Lung microvascular endothelial cell (primary cell): Measurements from ENCODE around the gene LEPROT. TPM values are rescaled to one million over a fixed set of nuclear protein-coding genes. Genes with fewer than 3 reads are reported as not detected.
A peak's percentile ranks its signal among the peaks of the same experiment; 100 is the strongest.

Source experiments
- DNase-seq, 2 donors: peaks; one replicate each; pipeline versions ENCODE4 v3.0.0 to v3.0.0-alpha.2; 2010; ENCODE audit warnings: low read depth in 2 of 2
- total RNA-seq: library from RNA; depleted of rRNA; stranded (reverse); fragments of >200 nt; gene quantifications from 2 replicates; pipeline ENCODE4 v1.2.1, GENCODE V29; 2014

LEPROT gene
- total RNA-seq, 1 donor from 2014 or later: 57.3 TPM

DNA sequence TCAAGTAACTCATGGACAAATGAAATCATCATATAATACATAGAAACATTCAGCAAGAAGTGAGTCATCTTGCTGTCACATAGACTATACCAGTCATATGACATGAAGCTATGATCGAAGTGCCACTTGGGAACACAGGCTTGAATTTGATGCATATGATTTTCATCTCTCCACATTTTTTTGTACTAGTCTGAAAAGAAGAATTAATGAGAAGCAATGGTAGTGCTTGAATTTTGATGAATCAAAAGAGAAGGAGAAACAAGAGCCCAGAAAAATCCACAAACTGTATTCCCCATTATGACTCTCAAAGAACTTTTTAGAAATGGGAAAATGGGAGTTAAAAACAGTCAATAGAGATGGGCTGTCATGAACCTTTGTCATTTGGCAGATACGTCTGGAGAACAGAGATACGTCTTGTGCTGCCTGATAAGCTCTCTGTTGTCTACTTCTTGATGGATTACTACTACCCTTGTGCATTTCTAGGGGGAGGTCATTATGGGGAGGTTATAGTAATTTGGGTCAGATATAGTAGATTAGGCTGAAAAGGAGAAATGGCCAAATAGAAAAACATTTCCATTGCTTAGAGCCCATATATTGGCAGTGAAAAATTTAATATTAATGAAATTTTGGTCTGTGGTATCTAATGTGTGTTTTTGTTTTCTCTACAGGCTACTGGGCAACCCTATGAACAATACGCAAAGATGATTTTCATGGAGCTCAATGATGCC is 8.0 kb upstream of the LEPROT start:
- no peak for DNase-seq

DNA sequence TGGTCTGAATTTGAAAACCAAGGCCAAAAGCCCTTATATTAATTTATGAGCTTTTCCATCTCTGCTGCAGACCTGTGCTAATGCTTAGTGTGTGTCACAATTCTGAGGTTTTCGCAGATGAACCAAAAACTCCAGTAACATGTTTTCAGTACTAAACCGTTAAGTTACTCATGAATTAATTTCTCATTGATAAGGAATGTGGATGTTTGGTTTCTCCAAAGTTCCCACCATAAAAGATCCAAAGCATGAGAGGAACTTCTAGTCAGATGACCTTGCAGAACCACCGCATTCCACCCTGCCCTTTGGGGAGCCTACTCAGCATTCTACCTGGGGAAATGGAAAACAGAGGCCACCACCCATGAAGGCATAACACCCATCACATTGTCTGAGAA is 7.5 kb upstream of the LEPROT start:
- DNase-seq: no peak

DNA sequence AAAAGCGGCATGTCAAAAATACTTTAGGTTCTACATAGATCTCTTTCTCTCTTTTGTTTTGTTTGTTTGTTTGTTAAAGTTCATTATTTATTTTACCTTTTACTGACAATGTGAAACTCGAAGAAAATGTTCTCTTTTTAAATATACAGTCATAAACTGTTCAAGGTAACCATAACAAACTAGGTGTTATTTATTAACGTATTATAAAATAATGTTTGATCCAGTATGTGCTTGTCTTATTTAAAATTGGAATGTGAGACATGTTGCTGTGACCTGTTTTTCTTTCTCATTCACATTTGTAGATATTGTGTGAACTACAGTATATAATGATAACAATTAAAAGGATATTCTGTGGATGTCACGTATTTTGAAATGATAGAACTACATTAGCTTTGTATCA is 5.9 kb upstream of the LEPROT start:
- DNase-seq: no peak

DNA sequence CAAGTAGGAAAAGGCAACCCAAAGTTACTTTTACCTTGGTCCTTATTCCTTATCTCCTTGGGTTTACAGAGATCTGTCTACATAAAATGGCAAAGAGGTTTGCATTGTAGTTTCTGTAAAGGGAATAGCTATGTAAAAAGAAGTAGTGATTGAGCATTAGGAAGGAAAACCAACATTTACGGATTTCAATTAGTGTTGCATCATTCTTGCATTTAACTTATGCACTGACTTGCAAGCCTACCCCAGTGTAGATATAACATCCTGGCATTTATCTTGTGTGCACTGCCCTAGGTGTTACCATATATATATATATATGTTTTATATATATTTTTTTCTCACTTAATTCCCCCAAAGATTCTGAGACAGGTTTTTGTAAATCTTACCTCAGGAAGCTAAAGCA is 3.7 kb upstream of the LEPROT start:
- no peak for DNase-seq

DNA sequence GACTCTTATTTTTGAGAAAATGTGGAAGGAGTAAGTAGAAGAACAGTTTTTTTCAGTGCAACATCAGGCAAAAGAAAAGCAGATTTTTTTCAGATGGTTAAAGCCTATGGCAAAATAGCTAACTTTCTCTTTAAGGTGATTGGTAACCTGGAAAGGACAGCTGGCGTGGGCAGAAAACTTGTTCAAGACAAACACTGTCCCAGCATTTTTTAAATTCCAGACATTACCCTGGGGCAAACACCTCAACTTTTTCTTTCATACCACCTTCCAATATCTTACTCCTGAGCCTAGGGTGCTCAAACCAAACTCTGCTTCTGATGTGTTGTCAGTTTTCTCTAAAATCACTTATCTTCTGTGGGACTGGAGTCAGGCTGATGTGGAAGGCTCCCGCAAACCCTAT is 2.7 kb upstream of the LEPROT start:
- DNase-seq: no peak

DNA sequence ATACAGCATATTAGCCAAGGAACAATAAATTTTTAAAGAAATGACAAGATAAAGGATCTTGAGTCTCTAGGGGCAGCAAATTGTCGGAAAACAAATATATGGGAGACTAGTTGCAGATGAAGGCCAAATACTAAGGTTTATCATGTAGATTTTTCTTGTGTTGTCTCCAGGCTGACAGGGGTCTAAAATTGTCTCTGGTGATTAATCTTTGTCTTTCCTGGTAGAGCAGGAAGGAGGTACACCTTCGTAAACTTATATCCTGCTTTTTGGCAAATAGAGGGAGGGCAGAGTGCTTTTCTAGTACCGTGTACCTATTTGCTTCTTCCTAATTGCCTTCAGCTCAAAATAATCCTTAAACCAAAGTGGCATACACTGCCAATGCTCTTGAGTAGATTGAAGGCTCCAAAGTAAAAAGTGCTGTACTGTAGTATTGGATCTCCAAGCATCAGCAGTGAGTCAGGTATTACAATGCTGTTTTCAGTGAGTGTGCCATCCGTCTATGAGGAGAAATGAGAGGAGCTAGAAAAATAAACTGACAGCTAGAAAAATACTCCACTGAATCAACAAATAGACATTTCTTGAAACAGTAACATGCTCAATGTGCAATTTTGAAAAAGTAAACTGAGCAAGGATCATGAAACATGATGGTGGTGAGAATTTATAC is 1.8 kb upstream of the LEPROT start:
- DNase-seq: no peak

DNA sequence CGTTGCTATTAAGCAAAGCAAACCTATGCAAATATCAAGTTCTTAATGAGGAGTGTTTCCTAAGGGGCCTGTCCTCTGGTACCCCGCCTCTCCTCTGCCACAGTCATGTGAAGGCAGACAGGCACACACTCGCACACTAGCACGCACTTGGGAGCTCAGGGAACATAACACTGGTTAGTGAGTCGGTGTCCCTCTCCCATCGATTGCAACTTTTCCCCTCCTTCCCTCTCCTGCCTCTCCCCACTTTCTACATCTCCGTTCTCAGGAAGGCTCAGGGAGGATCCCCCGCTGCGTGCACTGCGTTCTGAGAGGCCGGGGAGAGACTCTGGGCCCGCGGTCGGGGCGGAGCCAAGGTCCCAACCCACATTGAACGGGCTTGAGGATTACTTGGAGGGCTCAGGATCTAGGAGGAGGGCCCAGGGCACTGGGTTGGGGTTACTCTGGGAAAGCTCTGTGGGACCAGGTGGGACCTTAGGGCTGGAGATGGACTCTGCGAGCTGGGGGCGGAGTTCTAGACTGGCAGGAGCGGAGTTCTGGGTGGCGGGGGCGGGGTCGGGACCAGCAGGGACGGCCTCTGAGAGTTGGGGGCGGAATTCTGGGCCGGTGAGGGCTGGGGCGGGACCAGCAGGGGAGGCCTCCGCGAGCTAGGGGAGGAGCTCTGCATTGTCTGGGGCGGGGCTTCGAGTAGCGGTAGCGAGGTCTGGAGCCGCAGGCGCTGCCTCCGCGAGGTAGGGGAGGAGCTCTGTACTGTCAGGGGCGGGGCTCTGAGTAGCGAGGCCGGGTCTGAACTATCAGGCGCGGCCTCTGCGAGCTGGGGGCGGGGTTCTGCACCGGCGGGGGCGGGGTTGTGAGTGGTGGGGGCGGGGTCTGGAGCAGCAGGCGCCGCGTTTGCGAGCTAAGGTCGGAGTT is 533 bp upstream of the LEPROT start:
- DNase-seq: peak; percentile 99

DNA sequence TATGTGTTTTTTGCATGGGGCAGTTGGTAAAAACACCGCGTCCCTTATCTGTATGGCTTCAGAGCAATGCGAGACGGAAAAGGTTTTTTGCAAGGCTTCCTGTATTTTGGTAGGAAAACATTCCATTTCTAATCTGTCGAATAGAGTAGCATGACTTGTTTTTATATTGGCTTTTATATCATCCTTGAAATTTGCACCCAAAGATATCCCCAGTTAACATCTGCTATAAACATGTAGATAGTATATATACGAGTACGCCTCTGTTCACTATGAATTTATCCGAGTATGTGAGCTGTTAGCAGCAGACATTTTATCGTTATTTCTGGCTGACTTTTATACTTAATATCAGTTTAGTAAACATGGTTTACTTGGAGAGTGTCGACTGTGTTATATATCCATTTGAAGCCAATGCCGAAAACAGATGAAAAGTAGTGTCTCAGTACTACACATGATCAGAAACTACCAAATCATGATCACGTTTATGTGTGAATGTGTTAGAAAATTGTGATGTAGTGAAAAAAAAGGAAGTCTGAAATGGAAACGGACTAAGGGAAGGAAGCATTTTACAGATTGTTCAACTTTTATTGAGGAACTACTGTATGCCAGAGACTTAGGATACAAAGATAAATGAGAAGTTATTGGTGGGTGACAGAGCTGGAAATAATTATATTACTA is 1.0 kb downstream of the LEPROT start:
- peak; percentile 75 to 89 for DNase-seq

DNA sequence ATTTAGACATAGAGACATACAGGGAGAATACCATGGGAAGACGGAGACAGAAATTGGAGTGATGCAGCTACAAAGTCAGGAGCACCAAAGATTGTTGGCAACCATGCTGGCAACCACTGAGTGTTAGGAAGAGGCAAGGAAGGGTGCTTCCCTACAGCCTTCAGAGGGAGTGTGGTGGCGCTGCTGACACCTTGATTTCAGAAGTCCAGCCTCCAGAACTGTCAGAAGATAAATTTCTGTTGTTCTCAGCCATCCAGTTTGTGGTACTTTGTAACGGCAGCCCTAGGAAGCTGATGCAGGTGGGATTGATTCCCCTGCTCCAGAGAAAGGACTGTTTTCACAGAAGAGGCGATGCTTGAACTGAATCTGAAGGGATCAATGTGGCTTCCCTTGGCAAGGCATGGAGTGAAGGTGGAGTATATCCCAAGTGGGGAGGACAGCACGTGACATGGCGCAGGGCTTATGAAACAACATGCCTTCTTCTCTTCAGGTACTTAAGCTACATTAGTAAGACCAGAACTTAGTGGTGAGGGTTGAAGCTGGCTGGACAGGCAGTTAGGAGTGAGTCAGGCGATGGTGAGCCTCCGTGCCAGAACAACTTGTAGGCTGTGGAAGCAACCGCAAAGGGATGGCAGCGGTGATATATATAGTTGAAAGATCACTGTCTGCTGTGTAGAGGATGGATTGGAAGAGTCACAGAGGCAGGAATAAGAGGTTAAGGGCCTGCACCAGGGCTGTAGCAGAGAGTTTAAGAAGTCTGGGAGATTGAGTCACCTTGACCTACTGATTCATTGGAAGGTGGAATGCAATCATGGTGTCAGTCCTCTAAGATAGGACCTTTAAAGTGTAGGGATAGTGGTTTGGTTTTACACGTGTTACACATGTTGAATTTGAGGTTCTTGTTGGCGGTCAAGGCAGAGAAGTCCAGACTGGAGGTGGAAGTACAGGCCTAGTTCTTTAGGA is 2.1 kb downstream of the LEPROT start:
- peak; percentile 36 to 60 for DNase-seq

DNA sequence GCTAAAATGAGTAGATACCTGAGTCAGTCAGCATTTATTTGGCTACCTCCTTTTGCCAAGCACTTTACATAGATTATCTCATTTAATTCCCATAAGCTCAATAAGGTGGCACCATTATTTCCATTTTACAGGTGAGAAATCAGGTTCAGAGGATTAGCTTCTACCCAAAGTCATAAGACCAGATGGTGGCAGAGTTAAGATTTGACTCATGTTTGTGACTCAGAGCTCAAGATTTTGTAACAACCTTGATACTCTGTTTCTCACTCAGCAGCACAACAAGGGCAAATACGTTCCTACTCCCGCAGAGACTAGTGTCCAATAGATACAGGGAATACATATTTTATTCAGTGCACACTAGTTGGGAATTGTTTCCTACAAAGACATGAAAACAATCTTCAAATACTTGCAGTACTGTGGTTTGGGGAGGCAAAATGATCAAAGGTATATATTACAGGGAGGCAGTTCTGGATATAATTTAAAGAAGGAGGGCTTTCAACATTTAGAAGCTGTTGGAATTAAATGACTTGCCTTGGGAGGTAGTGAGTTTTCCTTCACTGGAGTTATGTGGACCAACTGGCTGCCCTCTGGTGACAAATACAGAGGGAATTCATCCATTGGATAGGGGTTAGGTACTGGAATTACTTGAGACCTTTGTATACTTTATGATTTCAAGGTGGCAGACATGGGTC is 3.6 kb downstream of the LEPROT start:
- DNase-seq: peak in 1 of 2 donors; percentile 86

DNA sequence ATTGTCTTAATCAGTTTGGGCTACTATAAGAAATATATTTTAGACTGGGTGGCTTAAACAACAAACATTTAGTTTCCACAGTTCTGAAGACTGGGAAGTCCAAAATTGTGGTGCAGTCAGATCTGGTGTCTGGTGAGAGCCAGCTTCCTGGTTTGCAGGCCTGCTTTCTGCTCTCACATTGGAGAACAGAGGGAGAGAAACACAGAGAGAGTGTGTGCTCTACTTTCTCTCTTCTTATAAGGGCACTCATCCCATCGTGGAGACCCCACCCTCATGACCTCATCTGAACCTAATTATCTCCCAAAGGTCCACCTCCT is 4.1 kb downstream of the LEPROT start:
- no peak for DNase-seq

DNA sequence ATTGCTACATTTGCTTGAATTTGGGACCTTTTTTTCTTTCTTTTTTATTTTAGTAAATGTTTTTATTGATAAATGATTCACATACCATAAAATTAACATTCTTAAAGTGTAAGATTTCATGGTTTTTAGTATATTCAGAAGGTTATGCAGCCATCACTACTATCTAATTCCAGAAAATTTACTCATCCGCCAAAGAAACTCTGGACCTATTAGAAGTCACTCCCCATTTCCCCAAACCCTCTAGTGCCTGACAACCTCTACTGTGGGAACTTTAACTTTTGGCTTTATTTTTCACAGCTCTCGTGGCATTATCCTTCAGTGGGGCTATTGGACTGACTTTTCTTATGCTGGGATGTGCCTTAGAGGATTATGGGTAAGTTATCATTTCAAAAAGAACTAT is 4.5 kb downstream of the LEPROT start:
- no peak for DNase-seq

DNA sequence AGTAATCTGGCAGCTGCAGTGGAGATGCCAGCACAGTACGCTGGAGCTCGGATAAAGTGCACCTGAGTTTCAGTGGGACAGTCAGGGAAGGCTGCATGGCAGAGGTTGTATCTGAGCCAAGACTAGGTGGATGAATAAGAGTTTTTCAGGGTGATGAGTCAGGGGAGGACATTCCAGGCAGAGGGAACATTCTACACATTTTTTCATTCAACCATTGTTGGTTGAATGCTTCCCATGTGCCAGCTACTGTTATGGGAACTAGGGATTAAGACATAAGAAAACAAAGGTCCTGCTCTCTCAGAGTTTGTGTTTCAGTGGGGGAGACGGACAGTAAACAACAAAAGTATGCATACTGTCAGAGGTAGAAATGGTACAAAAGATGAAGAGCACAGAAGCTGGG is 5.2 kb downstream of the LEPROT start:
- DNase-seq: peak; percentile 79 to 84

DNA sequence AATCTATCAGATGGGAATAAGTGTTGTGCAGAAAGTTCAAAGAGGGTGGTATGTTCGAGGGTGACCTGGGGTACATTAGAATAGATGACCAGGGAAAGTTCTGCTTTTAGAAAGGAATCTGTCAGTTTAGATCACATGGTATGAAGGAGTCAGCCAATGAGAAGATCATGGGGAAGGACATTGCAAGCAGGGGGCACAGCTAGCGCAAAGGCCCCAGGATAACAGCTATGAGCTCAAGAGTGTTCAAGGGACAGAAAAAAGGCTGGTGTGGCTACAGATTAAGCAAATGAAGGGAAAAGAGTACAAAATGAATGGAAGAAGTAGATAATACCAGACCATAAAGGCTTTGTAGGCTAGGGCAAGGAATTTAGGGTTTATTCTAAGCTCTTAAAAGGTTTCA is 8.6 kb downstream of the LEPROT start:
- DNase-seq: no peak

DNA sequence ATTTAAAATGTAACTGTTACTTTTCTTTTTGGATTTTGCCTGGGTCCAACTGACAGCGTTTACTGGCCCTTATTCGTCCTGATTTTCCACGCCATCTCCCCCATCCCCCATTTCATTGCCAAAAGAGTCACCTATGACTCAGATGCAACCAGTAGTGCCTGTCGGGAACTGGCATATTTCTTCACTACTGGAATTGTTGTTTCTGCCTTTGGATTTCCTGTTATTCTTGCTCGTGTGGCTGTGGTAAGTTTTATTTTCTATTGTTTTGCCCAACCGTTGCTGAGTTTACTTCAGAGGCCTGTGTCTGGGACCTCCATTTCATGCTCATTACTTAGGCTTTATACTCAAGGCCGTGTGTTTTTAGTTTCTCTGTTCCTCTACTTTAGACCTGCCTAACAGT is 9.3 kb downstream of the LEPROT start:
- peak; percentile 96 to 97 for DNase-seq

DNA sequence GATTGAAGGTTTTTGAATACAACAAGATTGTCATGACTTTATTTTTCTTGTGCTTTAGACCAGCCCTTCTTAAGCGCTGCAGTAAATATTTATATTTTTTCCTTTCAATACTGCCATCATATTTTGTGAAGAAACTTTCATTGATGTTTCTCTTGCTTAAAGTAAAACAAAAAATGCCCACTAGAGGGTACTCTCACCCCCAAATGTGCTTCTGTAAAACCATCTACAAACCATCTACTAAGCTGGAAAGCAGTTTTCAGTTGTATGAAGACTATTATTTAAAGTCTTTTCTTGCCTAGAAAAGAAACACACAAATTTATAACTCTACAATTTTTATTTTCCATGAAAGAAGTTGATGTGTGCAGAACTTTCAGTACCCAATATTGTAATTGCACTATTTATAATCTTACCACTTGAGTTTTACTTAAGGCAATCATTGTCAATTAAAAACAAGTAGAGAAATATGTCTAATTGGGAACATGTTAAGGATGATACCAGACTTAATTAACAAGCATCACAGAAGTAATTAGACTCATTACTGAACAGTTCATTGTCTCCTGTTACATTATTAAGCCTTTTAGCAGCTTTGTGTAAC is 10.7 kb downstream of the LEPROT start:
- DNase-seq: peak; percentile 74 to 84

DNA sequence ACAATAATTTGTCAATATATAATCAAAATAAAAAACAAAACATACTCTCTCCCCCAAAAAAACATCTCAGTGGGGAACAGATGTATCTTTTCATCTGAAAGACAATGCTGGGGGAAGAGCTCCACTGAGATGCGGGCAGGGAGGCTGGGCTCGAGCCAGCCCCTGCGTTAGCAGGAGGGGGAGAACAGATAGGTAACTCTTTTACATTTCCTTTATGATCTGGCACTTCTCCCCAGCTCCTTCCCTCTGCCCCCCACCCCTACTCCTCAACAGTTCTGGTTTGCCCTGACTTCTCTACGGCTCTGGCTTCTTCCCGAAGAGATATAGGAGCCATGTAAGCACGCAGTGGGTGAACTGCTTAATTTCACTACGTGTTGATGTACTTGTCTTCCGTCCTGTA is 12.4 kb downstream of the LEPROT start:
- no peak for DNase-seq

DNA sequence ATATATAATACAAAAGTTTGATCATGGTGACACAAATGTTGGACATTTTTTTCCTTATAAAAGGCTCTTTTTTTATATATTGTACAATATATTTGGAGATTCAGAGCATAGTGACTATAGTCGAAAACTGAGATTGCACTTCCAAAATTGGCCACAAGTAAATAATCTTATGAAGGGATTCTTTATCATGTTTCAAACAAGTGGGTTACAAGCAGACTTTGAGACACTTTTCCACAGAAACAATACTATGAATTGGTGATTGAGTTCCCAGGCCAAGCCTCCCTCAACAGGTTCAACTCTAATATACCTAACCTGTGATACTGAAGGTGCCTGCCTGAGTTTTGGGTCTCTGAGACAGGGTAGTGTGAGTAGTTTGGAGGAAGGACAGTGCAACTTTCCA is 13.8 kb downstream of the LEPROT start:
- no peak for DNase-seq

DNA sequence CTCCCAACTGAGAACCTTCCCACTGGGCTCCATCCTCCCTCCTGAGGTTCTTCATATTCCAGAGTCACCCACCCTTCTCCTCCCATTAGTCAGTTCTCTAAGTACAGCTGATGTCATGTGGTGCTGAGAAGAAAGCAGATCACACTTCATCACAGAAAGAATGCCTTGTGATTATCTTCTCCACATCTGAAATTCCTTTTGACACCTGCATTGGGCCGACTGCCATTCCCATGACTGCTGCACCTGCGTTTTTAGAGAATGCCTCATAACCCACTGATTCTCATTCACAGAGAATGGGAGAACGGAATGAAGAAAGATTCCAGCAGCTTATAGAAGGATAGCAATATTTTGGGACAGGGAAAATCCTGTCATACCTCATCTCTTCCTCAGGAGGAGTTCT is 14.3 kb downstream of the LEPROT start:
- DNase-seq: no peak

DNA sequence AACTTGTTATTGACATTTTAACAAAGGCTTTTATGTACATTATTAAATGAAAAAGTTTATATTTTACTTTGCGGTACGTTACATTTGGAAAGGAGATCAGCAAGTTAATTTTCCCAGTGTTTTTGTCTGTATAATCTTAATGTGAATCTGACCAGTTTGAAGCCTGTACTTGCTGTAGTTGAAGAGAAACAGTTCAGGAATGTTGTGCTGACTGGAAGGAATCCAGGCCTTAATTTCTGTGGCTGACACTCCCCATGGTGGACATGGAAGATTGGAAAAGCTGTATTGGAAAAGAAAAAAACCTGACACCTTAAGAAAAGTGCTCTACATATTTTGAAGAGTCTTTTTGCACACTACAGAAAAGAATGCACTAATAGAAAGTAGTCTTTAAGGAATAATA is 15.5 kb downstream of the LEPROT start:
- DNase-seq: no peak
